Lower lobe of right lung (tissue), 2 donors: ENCODE results near the gene TCF4. TPM values are rescaled to one million over a fixed set of nuclear protein-coding genes. Genes with fewer than 3 reads are reported as not detected.

Source experiments
- ATAC-seq, 2 donors: fragments of 200-7000 bp; cut with Tn5 transposase; one replicate each; pipeline ENCODE4 v1.9.1; 2020 to 2022; ENCODE audit warnings: mild to moderate bottlenecking in 2 of 2, moderate library complexity in 2 of 2
- DNase-seq: peaks from one replicate; pipeline ENCODE4 v3.0.0-alpha.2; 2020
- H3K27ac ChIP-seq: fragments of 200-600 bp; one replicate; pipeline ENCODE4 v1.8.0; 2022
- H3K27me3 ChIP-seq: fragments of 200-600 bp; one replicate; pipeline ENCODE4 v1.8.0; 2022; ENCODE audit warnings: low read depth
- H3K36me3 ChIP-seq: fragments of 200-600 bp; one replicate; pipeline ENCODE4 v1.8.0; 2022; ENCODE audit warnings: mild to moderate bottlenecking
- H3K4me1 ChIP-seq: fragments of 200-600 bp; one replicate; pipeline ENCODE4 v1.8.0; 2022
- H3K4me3 ChIP-seq: fragments of 200-600 bp; one replicate; pipeline ENCODE4 v1.8.0; 2022; ENCODE audit warnings: mild to moderate bottlenecking
- H3K9me3 ChIP-seq: fragments of 200-600 bp; one replicate; pipeline ENCODE4 v1.8.0; 2022
- intact Hi-C: fragments of 100-400 bp; cut with DNase I; formaldehyde crosslinking; loops from one replicate; pipeline ENCODE4 v1.11.0; 2022
- total RNA-seq: library from RNA; stranded (reverse); fragmentation: NEBNext Ultra II Directional; extraction: Animal tissue kit (Norgen Biotek cat#: 25700); gene quantifications from one replicate; pipeline ENCODE4 v1.2.1, GENCODE V29; 2021
- TF ChIP-seq, protein P1 (sequence below): fragments of 200-600 bp; IDR thresholded peaks from one replicate; pipeline ENCODE4 v1.8.0; 2022; ENCODE audit warnings: antibody characterized with exemption, mild to moderate bottlenecking
- donor health status: DM: no; HTN: yes; CAD: no; lungs with severe emphysema.

Gene TCF4
- total RNA-seq, 1 donor from 2014 or later, result 112 TPM

- no peaks in the 10 kb centered on the region for H3K4me1 ChIP-seq
- H3K27me3 ChIP-seq, result no peaks in the 10 kb centered on the region
- no peak overlapping the region for H3K27ac ChIP-seq
- ATAC-seq (no peak), DNase-seq (no peak)
- H3K36me3 ChIP-seq, result no peaks in the 10 kb centered on the region
- TF ChIP-seq, protein P1, sequence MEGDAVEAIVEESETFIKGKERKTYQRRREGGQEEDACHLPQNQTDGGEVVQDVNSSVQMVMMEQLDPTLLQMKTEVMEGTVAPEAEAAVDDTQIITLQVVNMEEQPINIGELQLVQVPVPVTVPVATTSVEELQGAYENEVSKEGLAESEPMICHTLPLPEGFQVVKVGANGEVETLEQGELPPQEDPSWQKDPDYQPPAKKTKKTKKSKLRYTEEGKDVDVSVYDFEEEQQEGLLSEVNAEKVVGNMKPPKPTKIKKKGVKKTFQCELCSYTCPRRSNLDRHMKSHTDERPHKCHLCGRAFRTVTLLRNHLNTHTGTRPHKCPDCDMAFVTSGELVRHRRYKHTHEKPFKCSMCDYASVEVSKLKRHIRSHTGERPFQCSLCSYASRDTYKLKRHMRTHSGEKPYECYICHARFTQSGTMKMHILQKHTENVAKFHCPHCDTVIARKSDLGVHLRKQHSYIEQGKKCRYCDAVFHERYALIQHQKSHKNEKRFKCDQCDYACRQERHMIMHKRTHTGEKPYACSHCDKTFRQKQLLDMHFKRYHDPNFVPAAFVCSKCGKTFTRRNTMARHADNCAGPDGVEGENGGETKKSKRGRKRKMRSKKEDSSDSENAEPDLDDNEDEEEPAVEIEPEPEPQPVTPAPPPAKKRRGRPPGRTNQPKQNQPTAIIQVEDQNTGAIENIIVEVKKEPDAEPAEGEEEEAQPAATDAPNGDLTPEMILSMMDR, result no peak
- H3K4me3 ChIP-seq, result no peak overlapping the region
- intact Hi-C loops, result no loop called here
- no peaks in the 10 kb centered on the region for H3K9me3 ChIP-seq
These were observed 213.3 kb downstream of the TCF4 start for GRCh38 chr18:55374741-55375140.

DNA sequence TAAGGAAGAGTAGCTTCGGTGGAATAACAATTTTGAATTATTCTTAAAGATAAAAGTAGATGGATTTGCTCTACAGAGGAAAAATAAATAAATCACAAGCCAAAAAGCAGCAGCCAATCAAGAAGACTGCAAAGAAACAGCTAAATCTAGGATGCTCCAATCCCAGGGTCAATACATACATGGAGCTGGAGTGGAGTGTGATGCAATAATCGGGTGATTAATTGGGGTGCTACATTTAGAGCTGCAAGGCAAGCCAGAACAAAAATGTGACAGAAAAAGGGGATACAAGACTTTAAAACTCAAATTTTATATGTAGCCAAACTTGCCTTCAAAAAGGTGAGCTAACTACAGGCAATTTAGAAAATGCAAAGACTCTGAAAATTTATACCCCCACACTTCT, 215.8 kb downstream of the TCF4 start:
- TF ChIP-seq, protein P1, result no peak
- Histone ChIP-seq H3K27ac (no peak overlapping the region), H3K36me3 (no peaks in the 10 kb centered on the region), H3K4me3 (no peak overlapping the region), H3K4me1 (no peaks in the 10 kb centered on the region), H3K9me3 (no peaks in the 10 kb centered on the region), H3K27me3 (no peaks in the 10 kb centered on the region)
- intact Hi-C loops, result no loop called here
- ATAC-seq, result no peak
- no peak for DNase-seq

DNA sequence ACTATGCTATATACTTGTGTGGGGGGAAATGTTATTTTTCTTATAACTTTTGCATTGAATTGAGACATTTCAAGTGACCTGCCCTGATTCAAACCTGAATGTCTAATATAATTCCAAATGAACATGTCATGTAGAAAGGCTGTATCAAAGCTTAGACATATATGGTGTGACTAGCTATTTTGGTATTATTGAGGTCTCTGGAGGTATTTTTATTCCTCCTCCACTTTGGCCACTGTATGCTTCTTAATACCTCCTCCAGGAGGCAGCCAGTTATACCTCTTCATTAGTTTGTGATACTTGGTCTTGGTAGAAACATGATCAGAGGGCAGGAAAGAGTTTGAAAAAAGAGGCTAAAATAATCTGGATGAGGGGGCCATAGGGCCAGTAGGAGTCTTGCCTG, 217.1 kb downstream of the TCF4 start:
- H3K27ac ChIP-seq, result no peak overlapping the region
- intact Hi-C loops, result no loop called here
- no peaks in the 10 kb centered on the region for H3K4me1 ChIP-seq
- H3K27me3 ChIP-seq, result no peaks in the 10 kb centered on the region
- ATAC-seq, result no peak
- DNase-seq, result no peak
- TF ChIP-seq, protein P1, result no peak
- H3K9me3 ChIP-seq, result no peaks in the 10 kb centered on the region
- H3K36me3 ChIP-seq, result no peaks in the 10 kb centered on the region
- H3K4me3 ChIP-seq, result no peak overlapping the region

GRCh38 chr18:55369346-55369745, 218.6 kb downstream of the TCF4 start:
- Histone ChIP-seq H3K36me3 (no peaks in the 10 kb centered on the region), H3K4me1 (no peaks in the 10 kb centered on the region), H3K27ac (no peak overlapping the region), H3K9me3 (no peaks in the 10 kb centered on the region), H3K27me3 (no peaks in the 10 kb centered on the region), H3K4me3 (no peak overlapping the region)
- DNase-seq (no peak), ATAC-seq (no peak)
- TF ChIP-seq, protein P1, result no peak
- intact Hi-C loops, result no loop called here

GRCh38 chr18:55365342-55365741, 222.7 kb downstream of the TCF4 start:
- intact Hi-C loops, result no loop called here
- Histone ChIP-seq H3K27ac (no peak overlapping the region), H3K9me3 (no peaks in the 10 kb centered on the region), H3K4me1 (no peaks in the 10 kb centered on the region), H3K27me3 (no peaks in the 10 kb centered on the region), H3K4me3 (no peak overlapping the region), H3K36me3 (no peaks in the 10 kb centered on the region)
- ATAC-seq (no peak), DNase-seq (no peak)
- TF ChIP-seq, protein P1, result no peak

GRCh38 chr18:55362303-55362702, 225.7 kb downstream of the TCF4 start:
- Histone ChIP-seq H3K4me1 (no peaks in the 10 kb centered on the region), H3K27me3 (no peaks in the 10 kb centered on the region), H3K36me3 (no peaks in the 10 kb centered on the region), H3K9me3 (no peaks in the 10 kb centered on the region), H3K4me3 (no peak overlapping the region), H3K27ac (no peak overlapping the region)
- TF ChIP-seq, protein P1, result no peak
- DNase-seq (no peak), ATAC-seq (no peak)
- intact Hi-C loops, result no loop called here
